HG03025 (cell line): ENCODE data around the gene BMF.
"Not testable (repeated sequence)": the region's sequence is repeated elsewhere in the genome, so short reads cannot be mapped to it uniquely, and the experiment has no call there.

ENCODE experiments used
- ATAC-seq: cut with Tn5 transposase; IDR thresholded peaks from one replicate; pipeline ENCODE4 v1.9.1; 2021; ENCODE audit warnings: mild to moderate bottlenecking, moderate library complexity; ENCODE audit not compliant: unreplicated experiment, low FRiP score

Gene BMF, protein sequence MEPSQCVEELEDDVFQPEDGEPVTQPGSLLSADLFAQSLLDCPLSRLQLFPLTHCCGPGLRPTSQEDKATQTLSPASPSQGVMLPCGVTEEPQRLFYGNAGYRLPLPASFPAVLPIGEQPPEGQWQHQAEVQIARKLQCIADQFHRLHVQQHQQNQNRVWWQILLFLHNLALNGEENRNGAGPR

DNA sequence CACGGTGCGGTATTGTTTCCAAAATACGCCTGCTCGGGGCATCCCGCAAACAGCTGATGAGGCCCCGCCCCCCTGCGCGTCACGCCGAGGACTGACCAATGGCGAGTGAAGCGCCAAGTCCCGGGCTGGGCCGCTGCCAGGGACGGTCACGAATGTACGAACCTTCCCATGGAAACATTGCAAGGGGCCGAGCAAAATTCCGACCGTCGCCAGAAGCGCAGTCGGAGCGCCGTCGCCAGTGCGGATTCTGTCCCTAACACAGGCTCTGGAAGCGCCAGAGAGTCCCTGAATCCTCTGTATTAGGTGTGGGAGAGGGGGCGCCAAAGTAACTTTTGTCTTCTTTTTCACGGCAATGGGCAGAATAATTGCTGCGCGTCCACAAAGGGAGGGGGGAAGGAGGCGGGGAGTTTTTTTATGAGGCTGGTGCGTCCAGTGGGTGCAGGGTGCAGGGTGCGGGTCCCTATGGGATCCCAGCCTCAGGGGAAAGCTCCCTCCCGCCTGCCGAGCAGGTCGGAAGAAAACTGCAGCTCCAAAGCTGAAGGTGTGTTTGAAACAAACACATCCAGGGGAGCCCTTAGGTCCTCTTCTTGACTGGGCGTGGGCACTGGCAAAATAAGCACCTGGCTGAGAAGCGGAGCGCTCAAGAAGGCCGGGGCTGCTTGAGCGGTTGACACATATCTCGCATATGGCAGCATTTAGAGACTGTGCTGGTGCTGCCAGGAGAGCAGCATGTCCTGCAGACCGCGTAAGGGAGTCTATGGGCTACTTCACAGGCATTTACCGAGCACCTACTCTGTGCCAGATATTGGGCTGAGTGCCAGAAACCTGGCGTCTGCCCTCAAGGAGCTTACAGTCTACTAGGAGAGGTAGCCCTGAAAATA, at the start of gene BMF:
Gene BMF (minus strand): TSS at position 25 of the 881 bp plus-strand sequence. CDS start 2,793 bp downstream, outside the sequence.
- peak; percentile 51 for ATAC-seq

DNA sequence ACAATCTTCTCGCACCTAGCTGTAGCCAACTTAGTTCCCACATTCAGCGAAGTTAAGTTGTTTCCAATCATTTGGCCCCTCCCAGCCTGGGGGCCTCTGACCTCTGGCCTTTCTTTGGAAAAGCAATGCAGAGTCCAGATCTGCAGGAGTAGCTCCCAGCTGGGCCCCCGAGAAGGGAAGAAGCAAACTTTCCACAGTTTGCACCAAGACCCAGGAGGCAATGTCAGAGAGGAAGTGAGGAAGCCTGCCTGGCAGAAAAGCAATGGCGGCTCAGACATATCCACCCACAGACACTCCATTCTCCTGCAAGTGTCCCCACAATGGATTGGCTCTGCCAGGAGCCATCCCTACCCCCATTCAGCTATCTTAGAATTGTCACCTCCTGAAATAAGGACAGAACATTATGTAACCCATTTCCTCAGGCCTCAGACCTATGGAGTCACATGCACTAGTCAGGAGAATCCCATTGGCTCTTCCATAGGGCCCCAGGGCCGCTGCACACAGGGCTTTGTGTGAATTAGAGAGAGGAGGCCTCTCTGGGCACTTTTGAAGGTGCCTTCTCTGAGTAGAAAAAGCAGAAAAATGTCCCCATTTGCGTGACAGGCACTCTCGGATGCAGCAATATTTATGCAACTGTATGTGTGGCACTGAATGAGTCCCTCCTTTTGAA, 49.2 kb upstream of the BMF start:
- ATAC-seq, result no peak

DNA sequence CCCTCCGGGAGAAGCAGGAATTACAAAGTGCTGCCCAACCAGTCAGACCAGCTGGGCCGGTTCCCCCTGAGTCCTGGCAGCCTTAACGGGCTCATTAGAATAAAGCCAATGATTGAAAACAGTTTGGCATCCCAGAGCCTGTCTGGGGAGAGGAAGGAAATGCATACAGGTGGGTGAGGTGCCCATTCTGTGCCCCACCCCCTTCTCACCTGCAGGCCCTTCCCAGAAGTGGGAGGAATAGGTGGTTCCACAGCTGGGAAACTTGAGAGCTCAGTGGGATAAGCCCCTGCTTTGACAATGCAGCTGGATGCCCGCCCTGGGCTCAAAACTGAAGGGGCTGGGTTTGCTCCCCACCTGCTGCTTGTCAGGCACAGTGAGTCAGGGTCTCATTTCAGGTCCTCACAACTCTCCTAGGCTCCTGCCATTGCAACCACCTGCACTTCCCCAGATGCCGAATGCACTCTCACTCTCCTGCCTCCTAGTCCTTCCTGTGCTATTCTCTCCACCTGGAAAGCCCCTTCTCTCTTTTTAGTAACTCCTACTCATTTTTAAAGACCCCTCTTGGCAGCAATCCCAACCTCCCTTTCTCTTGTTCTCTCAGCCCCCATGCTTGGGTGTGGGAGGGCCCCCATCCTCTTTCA, 46.7 kb upstream of the BMF start:
- no peak for ATAC-seq

DNA sequence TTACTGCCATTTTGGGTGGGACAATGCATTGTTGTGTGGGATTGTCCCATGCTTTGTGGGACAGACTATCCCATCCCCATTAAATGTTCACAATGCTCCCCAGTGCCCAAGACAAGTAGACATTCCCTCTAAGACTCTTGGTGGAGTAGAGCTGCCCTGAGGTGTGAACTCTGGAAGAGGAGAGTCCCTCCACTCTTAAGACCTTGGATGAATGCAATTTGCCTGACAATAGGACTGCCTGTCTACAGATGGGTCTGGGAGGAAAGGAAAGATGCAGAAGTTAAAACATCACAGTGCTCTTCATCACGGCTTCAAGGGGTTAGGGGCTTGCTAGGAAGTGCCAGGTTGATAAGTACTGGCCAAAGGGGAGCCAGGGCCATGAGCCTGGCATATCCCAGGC, 46.1 kb upstream of the BMF start:
- not testable (repeated sequence) for ATAC-seq

DNA sequence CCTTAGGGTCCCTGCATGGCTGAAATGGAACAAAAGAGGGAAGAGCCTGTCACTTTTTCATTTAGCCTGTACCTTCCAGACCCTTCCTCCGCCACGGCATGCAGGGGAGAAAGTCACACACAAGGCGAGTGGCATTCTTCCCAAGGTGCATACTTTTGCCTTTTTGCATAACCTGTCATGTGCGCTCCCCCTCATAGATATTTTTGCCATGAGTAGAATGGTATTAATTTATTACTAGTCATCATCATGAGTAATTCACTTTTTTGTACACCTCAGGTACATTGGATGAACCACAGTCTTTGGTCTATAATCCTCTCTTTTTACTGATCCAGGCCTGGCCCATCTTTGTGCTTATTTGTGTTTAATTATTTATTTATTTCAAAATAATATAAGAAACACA, 43.3 kb upstream of the BMF start:
- no peak for ATAC-seq

DNA sequence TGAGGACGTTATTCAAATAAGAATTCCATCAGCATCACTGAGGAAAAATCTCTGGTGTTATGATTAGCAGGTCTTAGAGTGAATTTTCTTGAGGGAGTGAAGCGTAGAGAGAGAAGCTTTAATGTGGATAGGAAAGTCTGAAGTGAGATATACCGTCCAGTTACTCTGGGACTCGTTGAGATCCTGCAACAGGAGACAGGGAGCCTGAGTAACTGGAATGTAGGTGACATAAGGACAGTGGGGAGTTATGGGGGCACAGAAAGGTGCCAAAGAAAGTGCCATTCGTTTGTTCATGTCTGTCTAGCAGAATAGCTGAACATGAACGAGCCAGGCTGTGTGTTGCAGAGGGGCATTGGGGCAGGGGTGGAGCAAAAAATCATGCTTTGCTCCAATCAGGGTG, 42.8 kb upstream of the BMF start:
- no peak for ATAC-seq

DNA sequence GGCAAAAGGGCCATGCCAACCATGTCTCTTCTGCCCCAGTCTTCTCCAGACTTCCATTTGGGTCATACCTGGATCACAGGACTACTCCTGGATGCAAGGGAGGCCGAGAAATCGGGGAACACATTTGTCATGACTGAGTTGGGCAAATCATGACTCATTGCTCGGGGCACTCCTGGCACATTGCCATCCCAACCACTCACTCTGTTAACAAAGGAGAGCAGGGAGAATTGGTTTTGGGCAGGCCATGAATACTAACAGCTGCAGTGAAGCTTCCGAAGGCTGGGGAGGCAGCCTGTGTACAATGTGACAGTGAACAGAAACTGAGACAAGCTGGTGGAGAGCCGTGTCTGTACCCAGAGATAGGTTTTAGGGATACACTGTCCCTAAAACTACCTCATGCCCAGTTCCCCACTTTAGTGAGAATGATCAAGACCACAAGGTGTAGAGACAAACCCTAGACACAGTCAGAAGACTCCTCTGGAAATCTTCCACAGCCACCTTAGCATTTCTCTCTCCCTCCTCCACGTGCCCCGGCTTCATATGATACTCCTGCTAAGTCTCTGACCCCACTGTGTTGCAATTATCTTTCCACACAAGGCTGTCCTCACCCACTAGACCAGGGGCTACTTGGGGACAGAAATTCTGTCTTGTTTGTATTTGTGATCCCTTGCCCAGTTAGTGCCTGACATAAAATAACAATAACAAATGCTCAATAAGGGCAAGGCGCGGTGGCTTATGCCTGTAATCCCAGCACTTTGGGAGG, 41.7 kb upstream of the BMF start:
- no peak for ATAC-seq

DNA sequence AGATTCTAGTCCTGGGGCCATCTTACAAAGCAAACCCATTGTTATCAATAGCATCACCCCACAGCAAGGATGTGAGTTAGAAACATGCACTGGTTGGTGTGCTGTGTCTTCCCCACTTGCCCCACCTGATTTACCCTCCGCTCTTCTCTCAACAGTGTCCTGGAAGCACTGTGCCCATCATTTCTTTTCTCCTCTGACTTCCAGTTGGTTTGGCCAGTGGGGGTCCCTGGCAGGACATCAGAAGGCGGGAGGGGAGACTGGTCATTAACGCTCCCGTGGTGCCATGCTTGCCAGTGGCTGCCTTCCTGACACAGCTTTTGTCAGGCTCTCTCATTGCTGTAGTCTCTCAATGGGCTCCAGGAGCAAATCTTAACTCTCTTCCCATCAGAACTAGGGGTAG, 40.7 kb upstream of the BMF start:
- ATAC-seq, result no peak

DNA sequence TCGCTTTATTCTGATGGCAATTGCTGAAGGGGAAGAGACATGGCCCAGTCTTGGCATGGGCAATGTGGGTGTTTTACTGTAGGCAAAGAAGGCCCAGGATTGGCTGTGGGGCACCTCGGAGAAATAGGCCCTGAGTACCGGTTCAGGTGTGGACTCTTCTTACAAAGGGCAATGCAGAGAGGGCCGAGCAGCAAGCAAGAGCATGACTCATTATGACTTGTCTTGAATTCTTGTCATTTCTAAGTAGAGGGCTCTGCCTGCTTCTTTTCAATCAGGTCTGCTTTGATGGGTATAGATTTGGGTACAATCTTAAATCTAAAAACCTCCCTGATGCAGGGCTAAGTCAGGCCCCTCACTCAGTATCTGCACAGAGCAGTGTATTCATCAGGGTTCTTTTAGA, 37.4 kb upstream of the BMF start:
- no peak for ATAC-seq

DNA sequence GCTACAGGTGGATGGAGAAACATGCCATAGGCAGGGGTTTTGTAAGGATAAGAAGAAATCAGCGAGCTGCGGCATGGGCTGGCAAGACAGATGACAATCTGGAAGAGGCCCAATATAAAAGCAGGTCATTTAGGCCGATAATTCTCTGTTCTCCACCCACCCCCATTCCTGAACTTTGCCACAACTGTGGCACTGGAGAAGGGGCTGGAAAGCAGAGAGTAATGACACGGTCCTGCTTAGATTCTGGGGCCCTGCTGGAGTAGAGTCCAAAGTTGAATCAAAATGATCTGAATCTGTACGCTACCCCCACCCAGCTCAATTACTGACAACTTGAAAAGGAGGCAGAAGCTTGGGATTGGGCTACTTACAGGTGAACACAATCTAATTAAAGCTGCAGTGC, 33.7 kb upstream of the BMF start:
- ATAC-seq, result no peak

DNA sequence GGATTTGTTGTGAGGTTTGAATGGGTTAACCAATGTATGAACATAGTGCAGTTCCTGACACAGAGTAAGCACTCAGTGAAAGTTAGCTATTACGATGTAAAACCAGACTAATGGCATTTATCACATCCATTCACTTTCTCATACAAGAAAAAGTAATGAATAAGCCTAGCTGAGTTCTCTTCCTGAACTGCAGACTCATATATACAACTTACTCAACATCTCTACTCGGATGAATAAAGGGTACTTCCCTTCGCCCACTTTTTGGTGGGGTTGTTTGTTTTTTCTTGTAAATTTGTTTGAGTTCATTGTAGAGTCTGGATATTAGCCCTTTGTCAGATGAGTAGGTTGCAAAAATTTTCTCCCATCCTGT, 29.5 kb upstream of the BMF start:
- ATAC-seq, result not testable (repeated sequence)

DNA sequence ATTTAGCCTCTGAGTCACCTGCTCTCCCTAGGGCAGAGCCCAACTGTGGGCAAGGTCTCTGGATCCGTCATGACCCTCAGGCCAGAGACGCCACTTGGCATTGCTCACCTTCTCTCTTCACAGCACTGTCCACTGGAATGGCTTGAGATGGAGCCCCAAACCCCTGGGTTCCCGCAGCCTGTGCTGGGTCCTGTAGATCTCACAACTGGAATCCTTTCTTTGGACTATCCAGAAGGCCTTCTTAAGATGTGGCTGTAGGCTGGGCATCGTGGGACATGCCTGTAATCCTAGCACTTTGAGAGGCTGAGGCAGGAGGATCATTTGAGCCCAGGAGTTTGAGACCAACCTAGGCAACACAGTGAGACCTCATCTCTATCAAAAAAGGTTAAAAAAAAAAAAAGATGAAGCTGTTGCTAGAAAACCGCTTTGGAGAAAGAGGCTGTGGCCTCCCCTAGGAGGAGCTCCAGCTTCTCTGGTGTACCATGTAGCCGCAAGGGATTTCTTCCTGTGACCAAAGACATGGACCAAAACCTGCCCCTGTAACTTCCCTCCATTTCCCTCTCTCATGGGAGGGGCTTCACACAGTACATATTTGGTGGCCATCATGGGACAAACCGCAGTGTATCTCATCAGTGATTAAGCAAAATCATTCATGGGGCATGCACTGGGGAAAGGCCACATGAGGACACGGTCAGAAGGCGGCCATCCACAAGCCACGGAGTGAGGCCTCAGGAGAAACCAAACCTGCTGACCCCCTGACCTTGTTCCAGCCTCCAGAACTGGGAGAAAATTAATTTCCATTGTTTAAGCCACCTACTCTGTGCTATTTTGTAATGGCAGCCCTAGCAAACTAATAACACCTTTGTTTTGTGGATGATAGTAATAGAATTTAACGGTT, 28.9 kb upstream of the BMF start:
- ATAC-seq, result no peak

DNA sequence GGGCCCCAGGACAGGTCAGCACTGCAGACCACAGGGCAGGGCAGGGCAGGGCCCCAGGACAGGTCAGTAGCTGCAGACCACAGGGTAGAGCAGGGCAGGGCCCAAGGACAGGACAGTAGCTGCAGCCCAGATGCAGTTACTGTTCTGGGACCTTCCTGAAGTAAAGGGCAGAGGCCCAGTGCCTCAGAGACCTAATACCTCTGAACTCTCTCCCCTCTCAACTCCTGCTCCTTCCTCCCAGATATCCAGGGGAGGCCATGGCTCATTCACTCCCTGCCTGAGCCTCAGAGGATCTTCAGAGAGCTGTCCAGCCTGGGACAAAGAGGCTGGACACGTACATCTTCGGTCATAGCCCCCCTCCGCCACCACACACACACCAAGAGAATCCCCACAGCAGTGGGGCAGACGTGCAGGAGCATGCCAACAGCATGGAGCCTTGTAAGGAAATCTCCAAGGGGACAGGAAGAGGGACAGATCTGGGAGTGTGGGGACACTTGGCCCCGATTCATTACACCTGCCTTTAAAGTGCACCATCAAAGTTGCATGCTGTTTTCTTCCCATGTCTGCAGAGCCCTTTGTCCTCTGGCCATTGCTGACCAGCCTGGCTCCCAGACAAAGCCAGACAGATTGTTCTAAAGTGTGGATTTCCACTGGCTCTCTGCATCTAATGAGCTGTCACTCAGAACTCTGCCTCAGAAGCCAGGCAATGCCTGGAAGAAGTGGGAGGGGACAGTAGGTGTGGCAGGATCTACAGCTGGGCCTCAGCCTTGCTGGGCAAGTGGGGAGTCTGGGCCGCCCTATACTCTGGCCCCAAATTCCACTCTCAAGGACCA, 28.0 kb upstream of the BMF start:
- ATAC-seq, result no peak

DNA sequence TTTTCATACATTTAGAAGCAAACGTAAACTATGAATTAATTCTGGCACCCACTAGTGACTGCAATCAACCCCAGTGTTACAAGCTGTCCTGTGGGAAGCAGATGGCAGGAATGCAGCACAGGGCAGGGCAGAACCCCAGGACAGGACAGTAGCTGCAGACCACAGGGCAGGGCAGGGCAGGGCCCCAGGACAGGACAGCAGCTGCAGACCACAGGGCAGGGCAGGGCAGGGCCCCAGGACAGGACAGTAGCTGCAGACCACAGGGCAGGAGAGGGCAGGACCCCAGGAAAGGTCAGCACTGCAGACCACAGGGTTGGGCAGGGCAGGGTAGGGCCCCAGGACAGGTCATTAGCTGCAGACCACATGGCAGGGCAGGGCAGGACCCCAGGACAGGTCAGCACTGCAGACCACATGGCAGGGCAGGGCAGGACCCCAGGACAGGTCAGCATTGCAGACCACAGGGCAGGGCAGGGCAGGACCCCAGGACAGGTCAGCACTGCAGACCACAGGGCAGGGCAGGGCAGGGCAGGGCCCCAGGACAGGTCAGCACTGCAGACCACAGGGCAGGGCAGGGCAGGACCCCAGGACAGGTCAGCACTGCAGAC, 27.3 kb upstream of the BMF start:
- not testable (repeated sequence) for ATAC-seq

DNA sequence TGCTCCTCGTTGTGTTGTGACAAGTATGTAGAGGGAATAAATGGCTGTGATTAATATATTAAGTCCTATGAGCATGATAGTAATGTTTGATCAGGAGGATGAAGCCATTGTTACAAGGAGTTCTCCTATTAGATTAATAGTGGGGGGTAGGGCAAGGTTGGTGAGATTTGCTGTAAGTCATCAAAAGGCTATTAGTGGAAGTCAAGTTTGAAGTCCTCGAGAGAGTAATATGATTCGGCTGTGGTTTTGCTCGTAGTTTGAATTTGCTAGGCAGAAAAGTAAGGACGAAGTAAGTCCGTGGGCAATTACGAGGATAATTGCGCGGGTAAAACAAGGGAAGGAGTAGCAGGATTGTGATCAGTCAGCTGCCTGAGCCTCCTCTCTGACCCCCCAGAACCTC, 26.2 kb upstream of the BMF start:
- no peak for ATAC-seq

DNA sequence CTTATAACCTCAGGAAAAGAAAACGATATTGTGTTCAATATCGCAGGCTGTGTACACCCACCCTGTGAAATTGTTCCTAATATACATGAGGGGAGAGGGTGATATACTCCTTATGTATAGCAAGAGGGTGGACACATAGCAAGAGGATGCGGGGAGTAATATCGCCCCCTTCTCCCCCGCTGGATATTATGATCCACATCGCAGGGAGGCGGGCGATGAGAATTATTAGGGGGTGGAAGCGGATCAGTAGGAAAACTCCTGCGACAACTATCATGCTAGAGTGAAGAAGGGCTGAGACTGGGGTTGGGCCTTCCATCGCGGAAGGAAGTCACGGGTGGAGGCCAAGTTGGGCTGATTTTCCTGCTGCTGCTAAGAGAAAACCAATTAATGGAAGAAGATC, 24.9 kb upstream of the BMF start:
- ATAC-seq, result no peak

DNA sequence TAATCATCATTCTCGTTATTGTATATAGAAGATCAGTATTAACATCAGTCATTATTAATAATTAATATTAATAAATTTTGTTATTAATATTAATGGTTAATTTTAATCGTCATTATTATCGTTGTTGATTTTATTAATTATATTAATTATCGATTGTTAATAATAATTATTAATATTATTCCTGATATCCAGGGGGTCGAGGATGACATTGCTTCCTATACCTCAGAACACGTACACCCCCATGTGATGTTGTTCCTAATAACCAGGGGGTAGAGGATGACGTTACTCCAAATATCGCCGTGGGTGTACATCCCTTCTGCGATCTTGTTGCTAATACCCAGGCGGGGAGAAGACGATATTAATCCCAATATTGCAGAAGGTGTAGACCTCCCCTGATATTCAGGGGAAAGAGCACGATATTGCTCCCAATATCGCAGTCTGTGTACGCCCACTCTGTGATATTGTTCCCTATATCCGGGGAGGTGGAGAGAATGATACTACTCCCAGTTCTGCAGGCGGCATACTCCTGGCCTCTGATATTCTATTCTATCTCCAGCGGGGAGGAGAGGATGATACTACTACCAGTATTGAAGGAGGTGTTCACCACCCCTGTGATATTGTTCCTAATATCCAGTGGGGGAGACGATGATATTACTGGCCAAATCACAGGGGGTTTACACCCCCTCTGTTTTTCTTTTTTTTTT, 22.3 kb upstream of the BMF start:
- no peak for ATAC-seq

DNA sequence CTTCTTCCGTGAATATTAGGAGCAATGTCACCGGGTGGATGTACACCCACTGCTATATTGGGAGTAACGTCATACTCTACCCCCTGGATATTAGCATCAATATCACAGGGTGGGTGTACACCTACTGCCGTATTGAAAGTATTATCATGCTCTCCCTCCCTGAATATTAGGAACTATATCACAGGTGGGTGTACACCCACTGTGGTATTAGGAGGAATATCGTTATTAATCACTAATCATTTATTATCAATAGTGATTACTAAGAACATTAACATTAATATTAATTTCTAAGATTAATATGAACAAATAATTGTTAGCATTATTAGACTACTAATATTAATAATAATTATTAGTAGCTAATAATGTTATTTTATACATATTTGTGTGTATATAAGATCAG, 21.4 kb upstream of the BMF start:
- ATAC-seq, result no peak
